ENCODE data around the gene VPREB3. TPM values are rescaled to one million over a fixed set of nuclear protein-coding genes. Genes with fewer than 3 reads are reported as not detected.

Gene VPREB3
- total and polyA plus RNA-seq, 4 donors = 0.69 to 3.2 (median 1.8) TPM; not detected in 1

DNA sequence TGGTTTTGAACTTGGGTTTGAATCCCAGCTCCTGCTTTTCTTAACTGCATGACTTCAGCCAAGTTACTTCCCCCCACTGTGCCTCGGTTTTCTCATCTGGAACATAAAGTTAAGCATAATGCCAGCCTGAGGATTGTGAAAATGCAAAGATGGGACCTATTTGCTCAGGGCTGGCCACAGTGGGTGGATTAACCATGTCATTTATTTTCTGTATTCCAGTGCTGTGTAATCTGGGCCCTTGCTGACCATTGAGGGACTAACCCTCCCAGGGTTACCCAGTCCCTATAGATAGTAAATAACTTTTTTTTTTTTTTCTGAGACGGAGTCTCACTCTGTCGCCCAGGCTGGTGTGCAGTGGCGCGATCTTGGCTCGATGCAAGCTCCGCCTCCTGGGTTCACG is 1.5 kb upstream of the VPREB3 start (continued):
- TF ChIP-seq, protein P1, sequence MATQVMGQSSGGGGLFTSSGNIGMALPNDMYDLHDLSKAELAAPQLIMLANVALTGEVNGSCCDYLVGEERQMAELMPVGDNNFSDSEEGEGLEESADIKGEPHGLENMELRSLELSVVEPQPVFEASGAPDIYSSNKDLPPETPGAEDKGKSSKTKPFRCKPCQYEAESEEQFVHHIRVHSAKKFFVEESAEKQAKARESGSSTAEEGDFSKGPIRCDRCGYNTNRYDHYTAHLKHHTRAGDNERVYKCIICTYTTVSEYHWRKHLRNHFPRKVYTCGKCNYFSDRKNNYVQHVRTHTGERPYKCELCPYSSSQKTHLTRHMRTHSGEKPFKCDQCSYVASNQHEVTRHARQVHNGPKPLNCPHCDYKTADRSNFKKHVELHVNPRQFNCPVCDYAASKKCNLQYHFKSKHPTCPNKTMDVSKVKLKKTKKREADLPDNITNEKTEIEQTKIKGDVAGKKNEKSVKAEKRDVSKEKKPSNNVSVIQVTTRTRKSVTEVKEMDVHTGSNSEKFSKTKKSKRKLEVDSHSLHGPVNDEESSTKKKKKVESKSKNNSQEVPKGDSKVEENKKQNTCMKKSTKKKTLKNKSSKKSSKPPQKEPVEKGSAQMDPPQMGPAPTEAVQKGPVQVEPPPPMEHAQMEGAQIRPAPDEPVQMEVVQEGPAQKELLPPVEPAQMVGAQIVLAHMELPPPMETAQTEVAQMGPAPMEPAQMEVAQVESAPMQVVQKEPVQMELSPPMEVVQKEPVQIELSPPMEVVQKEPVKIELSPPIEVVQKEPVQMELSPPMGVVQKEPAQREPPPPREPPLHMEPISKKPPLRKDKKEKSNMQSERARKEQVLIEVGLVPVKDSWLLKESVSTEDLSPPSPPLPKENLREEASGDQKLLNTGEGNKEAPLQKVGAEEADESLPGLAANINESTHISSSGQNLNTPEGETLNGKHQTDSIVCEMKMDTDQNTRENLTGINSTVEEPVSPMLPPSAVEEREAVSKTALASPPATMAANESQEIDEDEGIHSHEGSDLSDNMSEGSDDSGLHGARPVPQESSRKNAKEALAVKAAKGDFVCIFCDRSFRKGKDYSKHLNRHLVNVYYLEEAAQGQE (IDR thresholded peaks at IDR 0.05) = no peak
- TF ChIP-seq YY1 (IDR thresholded peaks at IDR 0.05) = no peak
- no peak for TF ChIP-seq HNF4A (conservative IDR thresholded peaks at IDR 0.05)

DNA sequence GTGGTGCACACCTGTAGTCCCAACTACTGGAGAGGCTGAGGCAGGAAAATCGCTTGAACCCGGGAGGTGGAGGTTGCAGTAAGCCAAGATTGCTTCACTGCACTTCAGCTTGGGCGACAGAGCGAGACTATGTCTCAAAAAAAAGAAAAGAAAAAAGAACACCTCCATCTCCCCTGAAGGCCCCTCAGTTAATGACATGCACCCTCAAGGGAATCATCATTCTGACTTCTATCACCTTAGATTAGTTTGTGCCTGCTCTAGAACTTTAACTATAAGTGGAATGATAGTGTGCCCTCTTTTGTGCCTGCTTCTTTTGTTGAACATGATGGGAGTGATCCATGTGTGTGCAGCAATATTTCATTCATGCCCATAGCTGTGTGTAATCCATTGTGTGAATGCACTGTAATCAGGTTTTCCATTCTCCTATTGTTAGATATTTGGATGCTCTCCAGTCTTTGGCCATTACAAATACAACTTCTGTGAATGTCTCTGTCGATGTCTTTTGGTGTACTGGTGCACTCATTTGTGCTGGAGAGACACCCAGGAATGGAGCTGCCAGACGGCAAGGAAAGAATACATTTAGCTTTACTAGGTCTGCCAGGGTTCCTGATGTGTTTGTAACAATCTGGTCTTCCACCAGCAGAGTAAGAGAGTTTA is 883 bp upstream of the VPREB3 start:
- no peaks in the 10 kb centered on the region for H3K36me3 ChIP-seq (ENCODE audit: control insufficient read depth in 4 of 4, insufficient read depth in 3 of 4, low read depth in 1 of 4, low read length in 3 of 4)
- H3K9me3 ChIP-seq (ENCODE audit: control insufficient read depth in 4 of 4, low read length in 3 of 4) = no peaks in the 10 kb centered on the region
- H3K4me1 ChIP-seq (ENCODE audit: control insufficient read depth in 4 of 4, insufficient read depth in 4 of 4, low read length in 3 of 4) = peaks cover 0 to 10% (median 2%) of the 10 kb centered on the region in 4 donors
- H3K4me3 ChIP-seq (ENCODE audit: low read depth in 1 of 3, low read length in 3 of 3) = no peak overlapping the region
- 86% methylated on average over 6 of the region's 6 CpGs for WGBS
- H3K9ac ChIP-seq (ENCODE audit: low read depth in 1 of 2, low read length in 2 of 2) = no peak overlapping the region
- H3K27ac ChIP-seq (ENCODE audit: low read depth in 1 of 2, low read length in 2 of 2) = no peak overlapping the region
- TF ChIP-seq NR2F2 (IDR thresholded peaks at IDR 0.05) (no peak), HNF4A (conservative IDR thresholded peaks at IDR 0.05) (no peak), FOXA1 (IDR thresholded peaks at IDR 0.05) (no peak), YY1 (IDR thresholded peaks at IDR 0.05) (no peak), FOXA2 (IDR thresholded peaks at IDR 0.05) (no peak), TAF1 (conservative IDR thresholded peaks at IDR 0.05) (no peak), EGR1 (IDR thresholded peaks at IDR 0.05; ENCODE audit: low read depth in 2 of 2) (no peak), SP1 (IDR thresholded peaks at IDR 0.05) (no peak), HNF4G (IDR thresholded peaks at IDR 0.05) (no peak), RXRA (IDR thresholded peaks at IDR 0.05) (no peak)
- TF ChIP-seq, protein P2, sequence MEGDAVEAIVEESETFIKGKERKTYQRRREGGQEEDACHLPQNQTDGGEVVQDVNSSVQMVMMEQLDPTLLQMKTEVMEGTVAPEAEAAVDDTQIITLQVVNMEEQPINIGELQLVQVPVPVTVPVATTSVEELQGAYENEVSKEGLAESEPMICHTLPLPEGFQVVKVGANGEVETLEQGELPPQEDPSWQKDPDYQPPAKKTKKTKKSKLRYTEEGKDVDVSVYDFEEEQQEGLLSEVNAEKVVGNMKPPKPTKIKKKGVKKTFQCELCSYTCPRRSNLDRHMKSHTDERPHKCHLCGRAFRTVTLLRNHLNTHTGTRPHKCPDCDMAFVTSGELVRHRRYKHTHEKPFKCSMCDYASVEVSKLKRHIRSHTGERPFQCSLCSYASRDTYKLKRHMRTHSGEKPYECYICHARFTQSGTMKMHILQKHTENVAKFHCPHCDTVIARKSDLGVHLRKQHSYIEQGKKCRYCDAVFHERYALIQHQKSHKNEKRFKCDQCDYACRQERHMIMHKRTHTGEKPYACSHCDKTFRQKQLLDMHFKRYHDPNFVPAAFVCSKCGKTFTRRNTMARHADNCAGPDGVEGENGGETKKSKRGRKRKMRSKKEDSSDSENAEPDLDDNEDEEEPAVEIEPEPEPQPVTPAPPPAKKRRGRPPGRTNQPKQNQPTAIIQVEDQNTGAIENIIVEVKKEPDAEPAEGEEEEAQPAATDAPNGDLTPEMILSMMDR (IDR thresholded peaks at IDR 0.05; ENCODE audit: low read depth, low read length, missing input control) = no peak
- TF ChIP-seq, protein P3, sequence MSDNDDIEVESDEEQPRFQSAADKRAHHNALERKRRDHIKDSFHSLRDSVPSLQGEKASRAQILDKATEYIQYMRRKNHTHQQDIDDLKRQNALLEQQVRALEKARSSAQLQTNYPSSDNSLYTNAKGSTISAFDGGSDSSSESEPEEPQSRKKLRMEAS (IDR thresholded peaks at IDR 0.05) = no peak
- TF ChIP-seq, protein P4, sequence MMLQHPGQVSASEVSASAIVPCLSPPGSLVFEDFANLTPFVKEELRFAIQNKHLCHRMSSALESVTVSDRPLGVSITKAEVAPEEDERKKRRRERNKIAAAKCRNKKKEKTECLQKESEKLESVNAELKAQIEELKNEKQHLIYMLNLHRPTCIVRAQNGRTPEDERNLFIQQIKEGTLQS (IDR thresholded peaks at IDR 0.05) = no peak
- no peaks in the 10 kb centered on the region for H3K27me3 ChIP-seq (ENCODE audit: control insufficient read depth in 4 of 4, insufficient read depth in 4 of 4, low read length in 3 of 4)
- DNase-seq (ENCODE audit: low spot score) = no peak

DNA sequence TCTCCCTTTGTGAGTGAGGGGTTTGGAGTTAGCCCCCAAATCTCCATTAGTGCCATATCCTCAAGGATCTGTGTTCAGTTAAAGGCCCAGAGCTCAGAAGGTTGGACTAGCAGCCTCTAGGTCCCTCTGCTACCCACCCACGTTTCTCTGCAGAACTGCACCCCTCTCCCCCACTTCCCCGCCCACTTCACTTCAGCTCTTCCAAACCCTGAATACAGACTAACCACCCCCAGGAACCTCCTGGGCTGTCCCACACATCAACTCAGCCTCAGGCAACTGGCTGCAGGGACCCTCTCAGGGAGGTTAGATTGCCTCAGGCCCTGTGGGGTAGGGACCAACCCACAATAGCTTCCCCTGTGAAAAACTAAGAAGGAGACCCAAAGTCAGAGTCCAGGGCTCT is 840 bp downstream of the VPREB3 start:
- Histone ChIP-seq H3K9me3 (ENCODE audit: control insufficient read depth in 4 of 4, low read length in 3 of 4) (no peaks in the 10 kb centered on the region), H3K4me1 (ENCODE audit: control insufficient read depth in 4 of 4, insufficient read depth in 4 of 4, low read length in 3 of 4) (peaks cover 0 to 10% (median 2%) of the 10 kb centered on the region in 4 donors), H3K27ac (ENCODE audit: low read depth in 1 of 2, low read length in 2 of 2) (no peak overlapping the region), H3K27me3 (ENCODE audit: control insufficient read depth in 4 of 4, insufficient read depth in 4 of 4, low read length in 3 of 4) (no peaks in the 10 kb centered on the region), H3K9ac (ENCODE audit: low read depth in 1 of 2, low read length in 2 of 2) (no peak overlapping the region), H3K4me3 (ENCODE audit: low read depth in 1 of 3, low read length in 3 of 3) (no peak overlapping the region), H3K36me3 (ENCODE audit: control insufficient read depth in 4 of 4, insufficient read depth in 3 of 4, low read depth in 1 of 4, low read length in 3 of 4) (no peaks in the 10 kb centered on the region)
- 77% methylated on average over 2 of the region's 2 CpGs for WGBS
- TF ChIP-seq YY1 (IDR thresholded peaks at IDR 0.05) (no peak), HNF4A (conservative IDR thresholded peaks at IDR 0.05) (no peak), SP1 (IDR thresholded peaks at IDR 0.05) (no peak), GABPA (IDR thresholded peaks at IDR 0.05 in 1 of 2, conservative IDR thresholded peaks at IDR 0.05 in 1 of 2) (no peak), FOXA1 (IDR thresholded peaks at IDR 0.05) (no peak), NR2F2 (IDR thresholded peaks at IDR 0.05) (no peak), RAD21 (IDR thresholded peaks at IDR 0.05) (no peak)
- DNase-seq (ENCODE audit: low spot score) = no peak
